Esophagus squamous epithelium (tissue), 4 donors: ENCODE measurements around the gene FIGN.

Source experiments
- POLR2A ChIP-seq, 4 donors: fragments of 450-650 bp; IDR thresholded peaks; one replicate each; pipeline ENCODE4 v1.6.1; 2017; ENCODE audit warnings: antibody characterized with exemption in 4 of 4, mild to moderate bottlenecking in 4 of 4, moderate library complexity in 3 of 4
- TF ChIP-seq, protein P1 (sequence below), 6 experiments: fragments of 450-650 bp in 4 of 6; fragments of 200-600 bp in 2 of 6; sonication (generic) in 2 of 6; IDR thresholded peaks; one replicate each; pipeline ENCODE4 v1.5.1; 2016 to 2019; ENCODE audit warnings: antibody characterized with exemption in 6 of 6, mild to moderate bottlenecking in 4 of 6, moderate library complexity in 4 of 6

GRCh38 chr2:163594497-163594896, 141.3 kb downstream of the FIGN start:
- TF ChIP-seq, protein P1, sequence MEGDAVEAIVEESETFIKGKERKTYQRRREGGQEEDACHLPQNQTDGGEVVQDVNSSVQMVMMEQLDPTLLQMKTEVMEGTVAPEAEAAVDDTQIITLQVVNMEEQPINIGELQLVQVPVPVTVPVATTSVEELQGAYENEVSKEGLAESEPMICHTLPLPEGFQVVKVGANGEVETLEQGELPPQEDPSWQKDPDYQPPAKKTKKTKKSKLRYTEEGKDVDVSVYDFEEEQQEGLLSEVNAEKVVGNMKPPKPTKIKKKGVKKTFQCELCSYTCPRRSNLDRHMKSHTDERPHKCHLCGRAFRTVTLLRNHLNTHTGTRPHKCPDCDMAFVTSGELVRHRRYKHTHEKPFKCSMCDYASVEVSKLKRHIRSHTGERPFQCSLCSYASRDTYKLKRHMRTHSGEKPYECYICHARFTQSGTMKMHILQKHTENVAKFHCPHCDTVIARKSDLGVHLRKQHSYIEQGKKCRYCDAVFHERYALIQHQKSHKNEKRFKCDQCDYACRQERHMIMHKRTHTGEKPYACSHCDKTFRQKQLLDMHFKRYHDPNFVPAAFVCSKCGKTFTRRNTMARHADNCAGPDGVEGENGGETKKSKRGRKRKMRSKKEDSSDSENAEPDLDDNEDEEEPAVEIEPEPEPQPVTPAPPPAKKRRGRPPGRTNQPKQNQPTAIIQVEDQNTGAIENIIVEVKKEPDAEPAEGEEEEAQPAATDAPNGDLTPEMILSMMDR (IDR thresholded peaks at IDR 0.05): no peak
- TF ChIP-seq POLR2A (IDR thresholded peaks at IDR 0.05): no peak
